Memory B cell (primary cell): Measurements from ENCODE around the gene ZNF710.
A peak's percentile ranks its signal among the peaks of the same experiment; 100 is the strongest.
"Not testable (repeated sequence)": the region's sequence is repeated elsewhere in the genome, so short reads cannot be mapped to it uniquely, and the experiment has no call there.

Experiments used
- ATAC-seq: fragments of 150-1000 bp; cut with Tn5 transposase; 2 replicates; pipeline ENCODE4 v1.10.0; 2021; ENCODE audit warnings: low read depth, mild to moderate bottlenecking, moderate library complexity
- DNase-seq, 2 donors: peaks; one replicate each; pipeline ENCODE4 v3.0.0; 2022; ENCODE audit warnings: low spot score in 2 of 2
- H3K27ac Mint-ChIP-seq: one replicate; pipeline ENCODE4 v1.8.0; 2022; ENCODE audit warnings: mild to moderate bottlenecking, moderate library complexity, mixed read lengths
- H3K27me3 Mint-ChIP-seq: one replicate; pipeline ENCODE4 v1.8.0; 2022; ENCODE audit warnings: mixed read lengths
- H3K36me3 Mint-ChIP-seq: one replicate; pipeline ENCODE4 v1.8.0; 2022; ENCODE audit warnings: mild to moderate bottlenecking, mixed read lengths
- H3K4me1 Mint-ChIP-seq: one replicate; pipeline ENCODE4 v1.8.0; 2022; ENCODE audit warnings: mixed read lengths
- H3K4me3 Mint-ChIP-seq: one replicate; pipeline ENCODE4 v1.8.0; 2022; ENCODE audit warnings: mild to moderate bottlenecking, moderate library complexity, mixed read lengths
- H3K9me3 Mint-ChIP-seq: one replicate; pipeline ENCODE4 v1.8.0; 2022; ENCODE audit warnings: mixed read lengths

ZNF710 gene

GRCh38 chr15:90059208-90059985 is 58.3 kb downstream of the ZNF710 start:
- Mint-ChIP-seq H3K4me1 (peaks cover 55% of the 10 kb centered on the region), H3K9me3 (no peaks in the 10 kb centered on the region), H3K36me3 (no peaks in the 10 kb centered on the region), H3K4me3 (peak overlapping the region; percentile 60), H3K27ac (peak overlapping the region; percentile 95), H3K27me3 (no peaks in the 10 kb centered on the region)
- peak; percentile 87 for ATAC-seq
- DNase-seq, result peak; percentile 81 to 89

DNA sequence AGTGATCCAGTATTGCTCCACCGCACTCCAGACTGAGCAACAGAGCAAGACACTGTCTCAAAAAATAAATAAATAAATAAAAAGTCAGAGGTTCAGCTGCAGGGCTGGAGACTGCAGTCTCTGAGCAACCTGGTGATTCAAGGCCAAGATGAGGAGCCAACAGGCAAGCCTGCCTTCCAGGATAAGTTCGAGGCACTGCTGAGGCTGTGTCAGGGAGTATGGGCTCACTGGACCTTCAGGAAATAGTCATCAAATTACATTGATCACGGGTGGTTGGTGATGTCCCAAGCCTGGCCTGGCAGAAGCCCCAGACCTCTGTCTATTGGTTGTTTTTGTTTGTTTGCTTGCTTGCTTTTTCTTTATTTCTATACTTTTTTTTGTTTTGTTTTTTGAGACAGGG is 59.7 kb downstream of the ZNF710 start:
- Mint-ChIP-seq H3K36me3 (no peaks in the 10 kb centered on the region), H3K4me3 (no peak overlapping the region), H3K4me1 (peaks cover 52% of the 10 kb centered on the region), H3K9me3 (no peaks in the 10 kb centered on the region), H3K27me3 (no peaks in the 10 kb centered on the region), H3K27ac (peak overlapping the region; percentile 92)
- DNase-seq, result no peak
- ATAC-seq, result no peak

DNA sequence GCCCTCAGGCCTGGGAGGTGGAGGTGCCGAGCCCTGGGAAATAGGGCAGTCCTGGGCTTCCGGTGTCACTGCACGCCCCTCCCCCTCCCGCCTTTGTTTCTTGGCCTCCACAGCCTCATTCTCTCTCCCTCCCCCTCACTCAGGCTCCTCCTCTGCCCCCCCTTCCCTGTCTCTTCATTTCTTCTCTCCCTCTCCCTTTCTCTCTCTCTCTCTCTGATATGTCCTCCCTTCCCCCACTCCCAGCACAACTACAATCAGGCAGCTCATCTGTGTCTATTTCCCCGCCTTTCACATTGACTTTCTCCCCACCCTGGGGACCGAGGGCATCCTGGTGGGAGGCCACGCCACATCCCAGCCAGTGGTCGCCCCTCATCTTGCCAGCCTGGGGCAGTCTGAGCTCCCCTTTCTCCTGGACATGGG is 60.9 kb downstream of the ZNF710 start:
- no peak for ATAC-seq
- Mint-ChIP-seq H3K36me3 (no peaks in the 10 kb centered on the region), H3K9me3 (no peaks in the 10 kb centered on the region), H3K4me3 (peak overlapping the region; percentile 19), H3K4me1 (peaks cover 51% of the 10 kb centered on the region), H3K27me3 (no peaks in the 10 kb centered on the region), H3K27ac (peak overlapping the region; percentile 92)
- no peak for DNase-seq

GRCh38 chr15:90062462-90062932 is 61.4 kb downstream of the ZNF710 start:
- no peak for ATAC-seq
- no peaks in the 10 kb centered on the region for H3K36me3 Mint-ChIP-seq
- H3K4me1 Mint-ChIP-seq, result peaks cover 50% of the 10 kb centered on the region
- H3K27ac Mint-ChIP-seq, result peak overlapping the region; percentile 92
- DNase-seq, result no peak
- H3K4me3 Mint-ChIP-seq, result peak overlapping the region; percentile 19
- H3K9me3 Mint-ChIP-seq, result no peaks in the 10 kb centered on the region
- no peaks in the 10 kb centered on the region for H3K27me3 Mint-ChIP-seq

- Mint-ChIP-seq H3K4me1 (peaks cover 46% of the 10 kb centered on the region), H3K36me3 (no peaks in the 10 kb centered on the region), H3K4me3 (peak overlapping the region; percentile 15), H3K9me3 (no peaks in the 10 kb centered on the region), H3K27ac (peak overlapping the region; percentile 92), H3K27me3 (no peaks in the 10 kb centered on the region)
- no peak for ATAC-seq
- no peak for DNase-seq
Measured at GRCh38 chr15:90062973-90063769, 62.0 kb downstream of the ZNF710 start.

- H3K27ac Mint-ChIP-seq, result peak overlapping the region; percentile 92
- peak overlapping the region; percentile 16 for H3K4me3 Mint-ChIP-seq
- H3K36me3 Mint-ChIP-seq, result no peaks in the 10 kb centered on the region
- H3K4me1 Mint-ChIP-seq, result peaks cover 39% of the 10 kb centered on the region
- H3K27me3 Mint-ChIP-seq, result no peaks in the 10 kb centered on the region
- no peaks in the 10 kb centered on the region for H3K9me3 Mint-ChIP-seq
- peak; percentile 56 to 63 for DNase-seq
- peak; percentile 53 for ATAC-seq
Measured at GRCh38 chr15:90063770-90064247, 62.7 kb downstream of the ZNF710 start.

DNA sequence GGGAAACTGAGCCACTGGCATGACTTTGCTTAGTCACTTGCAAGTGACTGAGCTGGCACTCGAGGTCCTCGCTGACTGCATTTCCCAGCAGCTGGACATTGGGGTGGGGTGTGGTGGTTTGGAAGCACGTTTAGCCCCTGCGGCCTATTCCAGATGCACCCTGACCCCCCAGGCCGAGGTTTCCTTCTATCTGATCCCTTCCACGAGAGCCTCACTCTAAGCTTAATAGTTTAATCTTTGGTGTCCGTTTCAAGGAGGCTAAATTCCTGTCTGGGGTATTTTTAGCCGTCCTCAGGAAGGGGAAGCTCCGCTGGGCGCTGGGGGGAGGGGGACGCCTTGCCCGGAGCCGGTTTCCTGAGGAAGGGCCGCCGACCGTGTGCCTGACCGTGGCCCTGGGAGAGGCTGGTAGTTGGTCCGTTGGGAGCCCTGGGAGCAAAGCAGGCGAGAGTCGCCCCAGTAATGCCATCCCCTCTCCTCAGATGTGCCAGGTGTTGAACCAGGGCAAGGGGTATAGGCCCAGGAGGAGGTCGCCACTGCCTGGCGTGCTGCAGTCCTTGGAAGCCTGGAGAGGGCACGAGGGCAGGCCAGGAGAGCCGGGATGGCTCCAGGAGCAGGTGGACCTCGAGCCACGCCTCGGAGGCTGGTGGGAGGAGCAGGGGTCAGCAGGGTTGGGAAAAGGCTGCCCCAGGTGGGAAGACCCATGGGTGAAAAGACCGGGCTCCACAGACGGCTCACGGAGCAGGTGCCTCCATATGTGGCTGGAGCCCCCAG is 64.0 kb downstream of the ZNF710 start:
- ATAC-seq (no peak), DNase-seq (no peak)
- Mint-ChIP-seq H3K9me3 (no peaks in the 10 kb centered on the region), H3K4me3 (no peak overlapping the region), H3K27me3 (no peaks in the 10 kb centered on the region), H3K27ac (no peak overlapping the region), H3K4me1 (peaks cover 30% of the 10 kb centered on the region), H3K36me3 (no peaks in the 10 kb centered on the region)

- H3K27ac Mint-ChIP-seq, result no peak overlapping the region
- H3K9me3 Mint-ChIP-seq, result no peaks in the 10 kb centered on the region
- ATAC-seq, result no peak
- DNase-seq, result no peak
- no peak overlapping the region for H3K4me3 Mint-ChIP-seq
- H3K4me1 Mint-ChIP-seq, result peaks cover 30% of the 10 kb centered on the region
- H3K36me3 Mint-ChIP-seq, result no peaks in the 10 kb centered on the region
- H3K27me3 Mint-ChIP-seq, result no peaks in the 10 kb centered on the region
Measured at GRCh38 chr15:90065682-90066049, 64.5 kb downstream of the ZNF710 start.

DNA sequence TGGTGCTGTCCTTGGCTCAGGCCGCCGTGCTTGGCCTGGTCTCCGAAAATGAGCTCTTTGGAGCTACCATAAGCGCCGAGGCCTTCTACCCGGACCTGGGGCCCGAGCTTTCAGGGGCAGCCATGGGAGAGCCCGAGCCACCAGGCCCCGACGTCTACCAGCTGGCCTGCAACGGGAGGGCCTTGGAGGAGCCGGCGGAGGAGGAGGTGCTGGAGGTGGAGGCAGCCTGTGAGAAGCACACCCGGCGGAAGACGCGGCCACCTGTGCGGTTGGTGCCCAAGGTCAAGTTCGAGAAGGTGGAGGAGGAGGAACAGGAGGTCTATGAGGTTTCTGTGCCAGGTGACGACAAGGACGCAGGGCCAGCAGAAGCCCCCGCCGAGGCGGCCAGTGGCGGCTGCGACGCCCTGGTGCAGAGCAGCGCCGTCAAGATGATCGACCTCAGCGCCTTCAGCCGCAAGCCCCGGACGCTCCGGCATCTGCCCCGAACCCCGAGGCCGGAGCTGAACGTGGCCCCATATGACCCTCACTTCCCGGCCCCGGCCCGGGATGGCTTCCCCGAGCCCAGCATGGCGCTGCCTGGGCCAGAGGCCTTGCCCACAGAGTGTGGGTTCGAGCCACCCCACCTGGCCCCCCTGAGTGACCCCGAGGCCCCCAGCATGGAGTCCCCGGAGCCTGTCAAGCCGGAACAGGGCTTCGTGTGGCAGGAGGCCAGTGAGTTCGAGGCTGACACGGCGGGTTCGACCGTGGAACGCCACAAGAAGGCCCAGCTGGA is 66.2 kb downstream of the ZNF710 start:
- H3K9me3 Mint-ChIP-seq, result no peaks in the 10 kb centered on the region
- ATAC-seq, result no peak
- H3K4me1 Mint-ChIP-seq, result peaks cover 19% of the 10 kb centered on the region

GRCh38 chr15:90067953-90068606 is 67.0 kb downstream of the ZNF710 start:
- Mint-ChIP-seq H3K9me3 (no peaks in the 10 kb centered on the region), H3K27me3 (no peaks in the 10 kb centered on the region), H3K36me3 (no peaks in the 10 kb centered on the region), H3K27ac (no peak overlapping the region), H3K4me1 (peaks cover 14% of the 10 kb centered on the region), H3K4me3 (no peak overlapping the region)
- DNase-seq, result no peak
- no peak for ATAC-seq

More for the DNA sequence above, 66.2 kb downstream of the ZNF710 start:
- DNase-seq, result no peak
- H3K36me3 Mint-ChIP-seq, result no peaks in the 10 kb centered on the region
- no peak overlapping the region for H3K4me3 Mint-ChIP-seq
- no peaks in the 10 kb centered on the region for H3K27me3 Mint-ChIP-seq
- H3K27ac Mint-ChIP-seq, result no peak overlapping the region

DNA sequence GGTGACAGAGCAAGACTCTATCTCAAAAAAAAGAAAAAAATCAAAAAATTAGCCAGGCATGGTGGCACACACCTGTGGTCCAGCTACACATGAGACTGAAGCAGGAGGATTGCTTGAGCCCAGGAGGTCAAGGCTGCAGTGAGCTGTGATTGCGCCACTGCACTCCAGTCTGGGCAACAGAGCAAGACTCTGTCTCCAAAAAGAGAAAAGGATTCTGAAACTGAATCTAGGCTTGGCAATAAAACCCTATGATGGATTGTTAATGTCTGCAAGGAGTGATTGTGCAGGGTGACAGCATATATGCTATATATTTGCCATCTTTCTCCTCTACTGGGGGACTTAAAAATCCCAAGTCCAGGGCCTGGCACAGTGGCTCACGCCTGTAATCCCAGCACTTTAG is 69.5 kb downstream of the ZNF710 start:
- not testable (repeated sequence) for H3K4me1 Mint-ChIP-seq, H3K9me3 Mint-ChIP-seq, H3K4me3 Mint-ChIP-seq, H3K36me3 Mint-ChIP-seq, H3K27ac Mint-ChIP-seq, DNase-seq, ATAC-seq, H3K27me3 Mint-ChIP-seq

DNA sequence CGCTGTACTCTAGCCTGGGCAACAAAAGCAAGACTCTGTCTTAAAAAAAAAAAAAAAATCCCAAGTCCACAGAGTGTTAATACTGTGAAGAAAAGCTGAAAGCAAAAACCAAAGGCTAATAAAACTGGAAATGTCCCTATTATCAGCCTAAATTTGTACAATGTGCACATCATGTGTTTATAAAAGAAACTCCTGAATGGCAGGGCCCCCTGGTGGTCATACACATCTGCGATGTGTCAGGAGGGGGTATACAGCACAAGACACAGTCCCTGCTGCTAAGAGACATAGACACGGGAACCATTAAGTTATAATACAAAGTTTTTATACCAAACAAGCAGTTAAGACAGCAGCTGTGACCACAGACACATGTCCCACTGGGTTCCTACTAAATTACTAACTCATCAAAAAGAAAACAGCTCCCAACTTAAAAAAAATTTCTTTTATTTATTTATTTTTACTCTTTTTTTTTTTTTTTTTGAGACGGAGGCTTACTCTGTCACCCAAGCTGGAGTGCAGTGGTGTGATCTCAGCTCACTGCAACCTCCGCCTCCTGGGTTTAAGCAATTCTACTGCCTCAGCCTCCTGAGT is 70.2 kb downstream of the ZNF710 start:
- H3K27ac Mint-ChIP-seq, result no peak overlapping the region
- ATAC-seq (peak; percentile 99), DNase-seq (peak; percentile 67 to 75)
- H3K36me3 Mint-ChIP-seq, result peaks cover 3% of the 10 kb centered on the region
- H3K9me3 Mint-ChIP-seq, result no peaks in the 10 kb centered on the region
- no peaks in the 10 kb centered on the region for H3K27me3 Mint-ChIP-seq
- no peaks in the 10 kb centered on the region for H3K4me1 Mint-ChIP-seq
- no peak overlapping the region for H3K4me3 Mint-ChIP-seq
